ENCODE measurements around the gene CNN2.

CNN2 gene

GRCh38 chr19:1015782-1016646 lies 10.4 kb upstream of the CNN2 start:
- no peak overlapping the region for H3K4me3 ChIP-seq (ENCODE audit: low read depth, low read length)
- in situ Hi-C loops (cut with HindIII; ENCODE audit: low sequenced_read_pairs) = no loop called here
- TF ChIP-seq CTCF (IDR thresholded peaks at IDR 0.05; ENCODE audit: low read depth, low read length, missing control alignments) = no peak
- no peak for DNase-seq (ENCODE audit: low read depth)

- no peak overlapping the region for H3K4me3 ChIP-seq (ENCODE audit: low read depth, low read length)
- no peak for DNase-seq (ENCODE audit: low read depth)
- no peak for TF ChIP-seq CTCF (IDR thresholded peaks at IDR 0.05; ENCODE audit: low read depth, low read length, missing control alignments)
- in situ Hi-C loops (cut with HindIII; ENCODE audit: low sequenced_read_pairs) = no loop called here
Observed at GRCh38 chr19:1016647-1017114, 9.7 kb upstream of the CNN2 start.

GRCh38 chr19:1017115-1017905 lies 9.1 kb upstream of the CNN2 start:
- H3K4me3 ChIP-seq (ENCODE audit: low read depth, low read length) = no peak overlapping the region
- in situ Hi-C loops (cut with HindIII; ENCODE audit: low sequenced_read_pairs) = no loop called here
- no peak for TF ChIP-seq CTCF (IDR thresholded peaks at IDR 0.05; ENCODE audit: low read depth, low read length, missing control alignments)
- no peak for DNase-seq (ENCODE audit: low read depth)

- no peak for TF ChIP-seq CTCF (IDR thresholded peaks at IDR 0.05; ENCODE audit: low read depth, low read length, missing control alignments)
- no peak for DNase-seq (ENCODE audit: low read depth)
- H3K4me3 ChIP-seq (ENCODE audit: low read depth, low read length) = no peak overlapping the region
- in situ Hi-C loops (cut with HindIII; ENCODE audit: low sequenced_read_pairs) = no loop called here
Observed at GRCh38 chr19:1017906-1018305, 8.5 kb upstream of the CNN2 start.

GRCh38 chr19:1018393-1018792 lies 8.0 kb upstream of the CNN2 start:
- in situ Hi-C loops (cut with HindIII; ENCODE audit: low sequenced_read_pairs) = no loop called here
- TF ChIP-seq CTCF (IDR thresholded peaks at IDR 0.05; ENCODE audit: low read depth, low read length, missing control alignments) = no peak
- no peak overlapping the region for H3K4me3 ChIP-seq (ENCODE audit: low read depth, low read length)

GRCh38 chr19:1018932-1019615 lies 7.3 kb upstream of the CNN2 start:
- peak overlapping the region; percentile 85 for H3K4me3 ChIP-seq (ENCODE audit: low read depth, low read length)
- DNase-seq (ENCODE audit: low read depth) = no peak
- in situ Hi-C loops (cut with HindIII; ENCODE audit: low sequenced_read_pairs) = no loop called here
- TF ChIP-seq CTCF (IDR thresholded peaks at IDR 0.05; ENCODE audit: low read depth, low read length, missing control alignments) = no peak

More at GRCh38 chr19:1018393-1018792, 8.0 kb upstream of the CNN2 start:
- DNase-seq (ENCODE audit: low read depth) = no peak
